ENCODE results near the gene SPTLC2.
A peak's percentile ranks its signal among the peaks of the same experiment; 100 is the strongest.

SPTLC2 gene

GRCh38 chr14:77574446-77575115, 41.9 kb downstream of the SPTLC2 start:
- Histone ChIP-seq H3K36me3 (replicated peaks) (peaks cover 20% of the 10 kb centered on the region), H3K27ac (no peak overlapping the region)
- in situ Hi-C loops (cut with HindIII; ENCODE audit: low pct_ligation_motif_present, low sequenced_read_pairs) = no loop called here

GRCh38 chr14:77573964-77574363, 42.5 kb downstream of the SPTLC2 start:
- Histone ChIP-seq H3K4me3 (ENCODE audit: low read depth, low read length) (no peak overlapping the region), H3K27ac (no peak overlapping the region), H3K36me3 (replicated peaks) (peaks cover 24% of the 10 kb centered on the region), H3K27me3 (replicated peaks) (no peaks in the 10 kb centered on the region)
- in situ Hi-C loops (cut with HindIII; ENCODE audit: low pct_ligation_motif_present, low sequenced_read_pairs) = no loop called here
- no peak for TF ChIP-seq CTCF (IDR thresholded peaks at IDR 0.05; ENCODE audit: low read depth, low read length, missing control alignments)
- no peak for DNase-seq

More at GRCh38 chr14:77574446-77575115, 41.9 kb downstream of the SPTLC2 start:
- DNase-seq = no peak
- no peaks in the 10 kb centered on the region for H3K27me3 ChIP-seq (replicated peaks)
- no peak overlapping the region for H3K4me3 ChIP-seq (ENCODE audit: low read depth, low read length)
- TF ChIP-seq CTCF (IDR thresholded peaks at IDR 0.05; ENCODE audit: low read depth, low read length, missing control alignments) = no peak

- Histone ChIP-seq H3K27me3 (replicated peaks) (no peaks in the 10 kb centered on the region), H3K27ac (no peak overlapping the region), H3K36me3 (replicated peaks) (peaks cover 20% of the 10 kb centered on the region), H3K4me3 (ENCODE audit: low read depth, low read length) (no peak overlapping the region)
- DNase-seq = no peak
- in situ Hi-C loops (cut with HindIII; ENCODE audit: low pct_ligation_motif_present, low sequenced_read_pairs) = no loop called here
- no peak for TF ChIP-seq CTCF (IDR thresholded peaks at IDR 0.05; ENCODE audit: low read depth, low read length, missing control alignments)
Measured at GRCh38 chr14:77570706-77571268, 45.6 kb downstream of the SPTLC2 start.

GRCh38 chr14:77565994-77566305, 50.5 kb downstream of the SPTLC2 start:
- in situ Hi-C loops (cut with HindIII; ENCODE audit: low pct_ligation_motif_present, low sequenced_read_pairs) = no loop called here
- H3K36me3 ChIP-seq (replicated peaks) = peaks cover 11% of the 10 kb centered on the region

GRCh38 chr14:77565289-77565993, 51.0 kb downstream of the SPTLC2 start:
- no peak for TF ChIP-seq CTCF (IDR thresholded peaks at IDR 0.05; ENCODE audit: low read depth, low read length, missing control alignments)
- Histone ChIP-seq H3K27me3 (replicated peaks) (no peaks in the 10 kb centered on the region), H3K4me3 (ENCODE audit: low read depth, low read length) (no peak overlapping the region), H3K36me3 (replicated peaks) (peaks cover 11% of the 10 kb centered on the region), H3K27ac (no peak overlapping the region)
- in situ Hi-C loops (cut with HindIII; ENCODE audit: low pct_ligation_motif_present, low sequenced_read_pairs) = no loop called here
- DNase-seq = peak; percentile 47

More at GRCh38 chr14:77565994-77566305, 50.5 kb downstream of the SPTLC2 start:
- no peak overlapping the region for H3K27ac ChIP-seq
- no peak for DNase-seq
- no peak overlapping the region for H3K4me3 ChIP-seq (ENCODE audit: low read depth, low read length)
- H3K27me3 ChIP-seq (replicated peaks) = no peaks in the 10 kb centered on the region
- TF ChIP-seq CTCF (IDR thresholded peaks at IDR 0.05; ENCODE audit: low read depth, low read length, missing control alignments) = no peak

Measured in brain microvascular endothelial cell (primary cell).